Mucosa of stomach (tissue), 1 donor: Measurements from ENCODE around the gene GDF9.

ENCODE experiments used
- H3K27me3 ChIP-seq: one replicate; pipeline ENCODE4 v1.7.0; 2013; ENCODE audit warnings: mild to moderate bottlenecking, low read length; ENCODE audit not compliant: control insufficient read depth, insufficient read depth
- H3K36me3 ChIP-seq: one replicate; pipeline ENCODE4 v1.7.0; 2013; ENCODE audit warnings: low read length; ENCODE audit not compliant: control insufficient read depth, insufficient read depth
- H3K4me1 ChIP-seq: one replicate; pipeline ENCODE4 v1.7.0; 2013; ENCODE audit warnings: mild to moderate bottlenecking, low read length; ENCODE audit not compliant: control insufficient read depth, insufficient read depth
- H3K4me3 ChIP-seq: one replicate; pipeline ENCODE4 v1.7.0; 2013; ENCODE audit warnings: low read length
- H3K9ac ChIP-seq: one replicate; pipeline ENCODE4 v1.7.0; 2013; ENCODE audit warnings: mild to moderate bottlenecking, low read length, moderate library complexity
- H3K9me3 ChIP-seq: one replicate; pipeline ENCODE4 v1.7.0; 2013; ENCODE audit warnings: mild to moderate bottlenecking, low read length, moderate library complexity; ENCODE audit not compliant: control insufficient read depth
- donor health status: Pancreatic carcinoma.

Gene GDF9

GRCh38 chr5:132887283-132887682 lies 21.0 kb upstream of the GDF9 start:
- no peaks in the 10 kb centered on the region for H3K9me3 ChIP-seq
- no peak overlapping the region for H3K4me3 ChIP-seq
- no peaks in the 10 kb centered on the region for H3K27me3 ChIP-seq
- no peaks in the 10 kb centered on the region for H3K4me1 ChIP-seq
- peaks cover 3% of the 10 kb centered on the region for H3K36me3 ChIP-seq
- no peak overlapping the region for H3K9ac ChIP-seq

GRCh38 chr5:132886064-132886823 lies 20.0 kb upstream of the GDF9 start:
- H3K27me3 ChIP-seq, result no peaks in the 10 kb centered on the region
- H3K4me1 ChIP-seq, result no peaks in the 10 kb centered on the region
- H3K9ac ChIP-seq, result no peak overlapping the region
- no peaks in the 10 kb centered on the region for H3K36me3 ChIP-seq
- no peak overlapping the region for H3K4me3 ChIP-seq
- H3K9me3 ChIP-seq, result no peaks in the 10 kb centered on the region

- Histone ChIP-seq H3K27me3 (no peaks in the 10 kb centered on the region), H3K36me3 (no peaks in the 10 kb centered on the region), H3K4me1 (no peaks in the 10 kb centered on the region), H3K9ac (no peak overlapping the region), H3K9me3 (no peaks in the 10 kb centered on the region), H3K4me3 (no peak overlapping the region)
Measured at GRCh38 chr5:132884548-132884947, 18.3 kb upstream of the GDF9 start.

- Histone ChIP-seq H3K9me3 (no peaks in the 10 kb centered on the region), H3K4me3 (no peak overlapping the region), H3K9ac (no peak overlapping the region), H3K27me3 (no peaks in the 10 kb centered on the region), H3K4me1 (no peaks in the 10 kb centered on the region), H3K36me3 (no peaks in the 10 kb centered on the region)
Measured at GRCh38 chr5:132883261-132883834, 17.1 kb upstream of the GDF9 start.

- no peak overlapping the region for H3K4me3 ChIP-seq
- no peaks in the 10 kb centered on the region for H3K27me3 ChIP-seq
- no peak overlapping the region for H3K9ac ChIP-seq
- no peaks in the 10 kb centered on the region for H3K36me3 ChIP-seq
- H3K9me3 ChIP-seq, result no peaks in the 10 kb centered on the region
- H3K4me1 ChIP-seq, result peaks cover 18% of the 10 kb centered on the region
Measured at GRCh38 chr5:132877938-132878337, 11.7 kb upstream of the GDF9 start.

- Histone ChIP-seq H3K36me3 (no peaks in the 10 kb centered on the region), H3K4me3 (no peak overlapping the region), H3K9ac (no peak overlapping the region), H3K9me3 (no peaks in the 10 kb centered on the region), H3K27me3 (no peaks in the 10 kb centered on the region), H3K4me1 (peaks cover 23% of the 10 kb centered on the region)
Measured at GRCh38 chr5:132877466-132877865, 11.2 kb upstream of the GDF9 start.

- no peak overlapping the region for H3K4me3 ChIP-seq
- no peaks in the 10 kb centered on the region for H3K36me3 ChIP-seq
- no peaks in the 10 kb centered on the region for H3K9me3 ChIP-seq
- no peaks in the 10 kb centered on the region for H3K27me3 ChIP-seq
- H3K9ac ChIP-seq, result no peak overlapping the region
- H3K4me1 ChIP-seq, result peaks cover 28% of the 10 kb centered on the region
Measured at GRCh38 chr5:132876020-132876759, 9.9 kb upstream of the GDF9 start.

GRCh38 chr5:132873930-132874271 lies 7.6 kb upstream of the GDF9 start:
- H3K4me1 ChIP-seq, result peaks cover 28% of the 10 kb centered on the region
- H3K4me3 ChIP-seq, result no peak overlapping the region
- H3K36me3 ChIP-seq, result no peaks in the 10 kb centered on the region
- no peaks in the 10 kb centered on the region for H3K27me3 ChIP-seq
- H3K9me3 ChIP-seq, result no peaks in the 10 kb centered on the region
- H3K9ac ChIP-seq, result no peak overlapping the region

- Histone ChIP-seq H3K36me3 (no peaks in the 10 kb centered on the region), H3K4me1 (peaks cover 28% of the 10 kb centered on the region), H3K9me3 (no peaks in the 10 kb centered on the region), H3K27me3 (no peaks in the 10 kb centered on the region), H3K4me3 (no peak within 1 kb of the TSS), H3K9ac (no peak within 1 kb of the TSS)
Measured at GRCh38 chr5:132873119-132873929, 7.1 kb upstream of the GDF9 start, which contains the start of gene LEAP2. Gene LEAP2 (plus strand): TSS chr5:132873668. CDS start chr5:132873695, 27 bp downstream.

- H3K9ac ChIP-seq, result no peak overlapping the region
- H3K36me3 ChIP-seq, result no peaks in the 10 kb centered on the region
- H3K9me3 ChIP-seq, result no peaks in the 10 kb centered on the region
- peaks cover 22% of the 10 kb centered on the region for H3K4me1 ChIP-seq
- no peaks in the 10 kb centered on the region for H3K27me3 ChIP-seq
- H3K4me3 ChIP-seq, result no peak overlapping the region
Measured at GRCh38 chr5:132872788-132873118, 6.5 kb upstream of the GDF9 start.

GRCh38 chr5:132871459-132872284 lies 5.4 kb upstream of the GDF9 start:
- H3K4me1 ChIP-seq, result peaks cover 27% of the 10 kb centered on the region
- H3K9me3 ChIP-seq, result no peaks in the 10 kb centered on the region
- no peak overlapping the region for H3K9ac ChIP-seq
- no peaks in the 10 kb centered on the region for H3K27me3 ChIP-seq
- no peaks in the 10 kb centered on the region for H3K36me3 ChIP-seq
- H3K4me3 ChIP-seq, result no peak overlapping the region
